Measurements from ENCODE around the gene ABCC4. TPM values are rescaled to one million over a fixed set of nuclear protein-coding genes. Genes with fewer than 3 reads are reported as not detected.

The ABCC4 gene
- total and polyA plus RNA-seq, 2 experiments from 2014 or later: 4.3 to 12.2 TPM

DNA sequence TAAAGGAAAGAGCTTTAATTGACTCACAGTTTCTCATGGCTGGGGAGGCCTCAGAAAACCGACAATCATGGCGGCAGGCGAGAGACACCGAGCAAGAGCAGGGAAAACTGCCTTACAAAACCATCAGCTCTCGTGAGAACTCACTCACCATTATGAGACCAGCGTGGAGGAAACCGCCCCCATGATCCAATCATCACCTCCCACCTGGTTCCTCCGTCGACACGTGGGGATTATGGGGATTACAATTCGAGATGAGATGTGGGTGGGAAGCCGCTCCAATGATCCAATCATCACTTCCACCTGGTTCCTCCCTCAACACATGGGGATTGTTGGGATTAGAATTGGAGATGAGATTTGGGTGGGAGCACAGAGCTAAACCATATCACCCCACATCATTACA is 293.9 kb downstream of the ABCC4 start (continued):
- TF ChIP-seq, protein P1, sequence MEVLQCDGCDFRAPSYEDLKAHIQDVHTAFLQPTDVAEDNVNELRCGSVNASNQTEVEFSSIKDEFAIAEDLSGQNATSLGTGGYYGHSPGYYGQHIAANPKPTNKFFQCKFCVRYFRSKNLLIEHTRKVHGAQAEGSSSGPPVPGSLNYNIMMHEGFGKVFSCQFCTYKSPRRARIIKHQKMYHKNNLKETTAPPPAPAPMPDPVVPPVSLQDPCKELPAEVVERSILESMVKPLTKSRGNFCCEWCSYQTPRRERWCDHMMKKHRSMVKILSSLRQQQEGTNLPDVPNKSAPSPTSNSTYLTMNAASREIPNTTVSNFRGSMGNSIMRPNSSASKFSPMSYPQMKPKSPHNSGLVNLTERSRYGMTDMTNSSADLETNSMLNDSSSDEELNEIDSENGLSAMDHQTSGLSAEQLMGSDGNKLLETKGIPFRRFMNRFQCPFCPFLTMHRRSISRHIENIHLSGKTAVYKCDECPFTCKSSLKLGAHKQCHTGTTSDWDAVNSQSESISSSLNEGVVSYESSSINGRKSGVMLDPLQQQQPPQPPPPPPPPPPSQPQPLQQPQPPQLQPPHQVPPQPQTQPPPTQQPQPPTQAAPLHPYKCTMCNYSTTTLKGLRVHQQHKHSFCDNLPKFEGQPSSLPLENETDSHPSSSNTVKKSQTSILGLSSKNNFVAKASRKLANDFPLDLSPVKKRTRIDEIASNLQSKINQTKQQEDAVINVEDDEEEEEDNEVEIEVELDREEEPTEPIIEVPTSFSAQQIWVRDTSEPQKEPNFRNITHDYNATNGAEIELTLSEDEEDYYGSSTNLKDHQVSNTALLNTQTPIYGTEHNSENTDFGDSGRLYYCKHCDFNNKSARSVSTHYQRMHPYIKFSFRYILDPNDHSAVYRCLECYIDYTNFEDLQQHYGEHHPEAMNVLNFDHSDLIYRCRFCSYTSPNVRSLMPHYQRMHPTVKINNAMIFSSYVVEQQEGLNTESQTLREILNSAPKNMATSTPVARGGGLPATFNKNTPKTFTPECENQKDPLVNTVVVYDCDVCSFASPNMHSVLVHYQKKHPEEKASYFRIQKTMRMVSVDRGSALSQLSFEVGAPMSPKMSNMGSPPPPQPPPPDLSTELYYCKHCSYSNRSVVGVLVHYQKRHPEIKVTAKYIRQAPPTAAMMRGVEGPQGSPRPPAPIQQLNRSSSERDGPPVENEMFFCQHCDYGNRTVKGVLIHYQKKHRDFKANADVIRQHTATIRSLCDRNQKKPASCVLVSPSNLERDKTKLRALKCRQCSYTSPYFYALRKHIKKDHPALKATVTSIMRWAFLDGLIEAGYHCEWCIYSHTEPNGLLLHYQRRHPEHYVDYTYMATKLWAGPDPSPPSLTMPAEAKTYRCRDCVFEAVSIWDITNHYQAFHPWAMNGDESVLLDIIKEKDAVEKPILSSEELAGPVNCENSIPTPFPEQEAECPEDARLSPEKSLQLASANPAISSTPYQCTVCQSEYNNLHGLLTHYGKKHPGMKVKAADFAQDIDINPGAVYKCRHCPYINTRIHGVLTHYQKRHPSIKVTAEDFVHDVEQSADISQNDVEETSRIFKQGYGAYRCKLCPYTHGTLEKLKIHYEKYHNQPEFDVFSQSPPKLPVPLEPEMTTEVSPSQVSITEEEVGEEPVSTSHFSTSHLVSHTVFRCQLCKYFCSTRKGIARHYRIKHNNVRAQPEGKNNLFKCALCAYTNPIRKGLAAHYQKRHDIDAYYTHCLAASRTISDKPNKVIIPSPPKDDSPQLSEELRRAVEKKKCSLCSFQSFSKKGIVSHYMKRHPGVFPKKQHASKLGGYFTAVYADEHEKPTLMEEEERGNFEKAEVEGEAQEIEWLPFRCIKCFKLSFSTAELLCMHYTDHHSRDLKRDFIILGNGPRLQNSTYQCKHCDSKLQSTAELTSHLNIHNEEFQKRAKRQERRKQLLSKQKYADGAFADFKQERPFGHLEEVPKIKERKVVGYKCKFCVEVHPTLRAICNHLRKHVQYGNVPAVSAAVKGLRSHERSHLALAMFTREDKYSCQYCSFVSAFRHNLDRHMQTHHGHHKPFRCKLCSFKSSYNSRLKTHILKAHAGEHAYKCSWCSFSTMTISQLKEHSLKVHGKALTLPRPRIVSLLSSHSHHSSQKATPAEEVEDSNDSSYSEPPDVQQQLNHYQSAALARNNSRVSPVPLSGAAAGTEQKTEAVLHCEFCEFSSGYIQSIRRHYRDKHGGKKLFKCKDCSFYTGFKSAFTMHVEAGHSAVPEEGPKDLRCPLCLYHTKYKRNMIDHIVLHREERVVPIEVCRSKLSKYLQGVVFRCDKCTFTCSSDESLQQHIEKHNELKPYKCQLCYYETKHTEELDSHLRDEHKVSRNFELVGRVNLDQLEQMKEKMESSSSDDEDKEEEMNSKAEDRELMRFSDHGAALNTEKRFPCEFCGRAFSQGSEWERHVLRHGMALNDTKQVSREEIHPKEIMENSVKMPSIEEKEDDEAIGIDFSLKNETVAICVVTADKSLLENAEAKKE (CRISPR knock-in tag; IDR thresholded peaks at IDR 0.05): no peak

DNA sequence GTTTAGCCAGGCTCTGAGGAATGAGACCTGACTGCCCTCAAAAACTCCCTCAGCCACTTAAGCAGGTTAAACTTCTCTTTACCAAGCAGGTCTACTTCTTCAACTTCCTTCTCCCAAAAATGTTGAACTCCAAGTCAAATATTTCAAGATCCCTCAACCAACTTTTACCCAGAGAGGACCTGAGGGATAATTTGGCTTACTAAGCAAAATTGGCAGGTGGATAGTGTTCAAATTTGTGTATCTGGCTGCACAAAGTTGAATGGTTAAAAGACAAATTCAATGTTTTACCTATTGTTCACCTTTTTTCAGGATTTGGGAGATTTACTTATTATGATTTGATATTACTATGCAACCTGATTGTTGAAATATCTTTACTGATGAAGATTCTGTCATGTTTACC is 296.0 kb downstream of the ABCC4 start:
- no peak overlapping the region for H3K4me2 ChIP-seq
- H2AFZ ChIP-seq: no peak overlapping the region
- ATAC-seq (no peak), DNase-seq (ENCODE audit: low spot score) (no peak)
- Mint-ChIP-seq H3K4me3 (no peak overlapping the region), H3K27ac (no peak overlapping the region), H3K9me3 (no peaks in the 10 kb centered on the region), H3K36me3 (ENCODE audit: low read depth) (no peaks in the 10 kb centered on the region), H3K4me1 (peaks cover 20% of the 10 kb centered on the region), H3K27me3 (ENCODE audit: insufficient read depth, low read depth, poor library complexity) (peaks cover 3% of the 10 kb centered on the region)
- H3K36me3 ChIP-seq (ENCODE audit: insufficient read depth): no peaks in the 10 kb centered on the region
- H3K27ac ChIP-seq (ENCODE audit: low read depth): no peak overlapping the region
- H3K4me1 ChIP-seq (ENCODE audit: insufficient read depth): peaks cover 19% of the 10 kb centered on the region
- no peaks in the 10 kb centered on the region; the same call in 1 of the 2 replicates for H3K9me2 ChIP-seq (ENCODE audit: insufficient read depth)
- no peak overlapping the region for H3K4me3 ChIP-seq
- H3F3A ChIP-seq (replicated peaks; ENCODE audit: low read depth): no peaks in the 10 kb centered on the region; the same call in 1 of the 2 replicates
- H4K20me1 ChIP-seq (replicated peaks; ENCODE audit: insufficient read depth): no peaks in the 10 kb centered on the region
- H3K27me3 ChIP-seq (ENCODE audit: insufficient read depth): peaks cover 8% of the 10 kb centered on the region; the same call in 1 of the 2 replicates
- H3K79me2 ChIP-seq (replicated peaks; ENCODE audit: insufficient read depth): no peaks in the 10 kb centered on the region
- TF ChIP-seq EZH2 (IDR thresholded peaks at IDR 0.05; ENCODE audit: low read depth, unreplicated experiment) (no peak), EZH2phosphoT487 (IDR thresholded peaks at IDR 0.05; ENCODE audit: unreplicated experiment) (no peak), CREB1 (CRISPR knock-in tag; IDR thresholded peaks at IDR 0.05; ENCODE audit: low read depth) (no peak), ETS1 (IDR thresholded peaks at IDR 0.05) (no peak), STAT1 (IDR thresholded peaks at IDR 0.05; ENCODE audit: unreplicated experiment) (no peak), ZNF331 (CRISPR knock-in tag; IDR thresholded peaks at IDR 0.05; ENCODE audit: low read depth) (no peak), REST (IDR thresholded peaks at IDR 0.05; ENCODE audit: unreplicated experiment) (no peak), POLR2AphosphoS5 (IDR thresholded peaks at IDR 0.05; ENCODE audit: low read depth) (no peak), JUNB (IDR thresholded peaks at IDR 0.05; ENCODE audit: unreplicated experiment) (no peak), ZNF114 (CRISPR knock-in tag; IDR thresholded peaks at IDR 0.05) (no peak), CTCF (conservative IDR thresholded peaks at IDR 0.05; ENCODE audit: low read depth in 2 of 2) (no peak), NANOG (IDR thresholded peaks at IDR 0.05; ENCODE audit: borderline replicate concordance) (no peak)
